ENCODE measurements around the gene DCP1B.
A peak's percentile ranks its signal among the peaks of the same experiment; 100 is the strongest.
"Not testable (repeated sequence)": the region's sequence is repeated elsewhere in the genome, so short reads cannot be mapped to it uniquely, and the experiment has no call there.

Gene DCP1B

GRCh38 chr12:1980282-1980681 is 24.0 kb downstream of the DCP1B start:
- Histone ChIP-seq H3K27ac (no peak overlapping the region), H3K4me3 (no peak overlapping the region)

GRCh38 chr12:1978078-1978862 is 26.0 kb downstream of the DCP1B start:
- no peak overlapping the region for H3K4me3 ChIP-seq

GRCh38 chr12:1977588-1977987 is 26.7 kb downstream of the DCP1B start:
- Histone ChIP-seq H3K4me3 (no peak overlapping the region), H3K27ac (peak overlapping the region in 1 of 21 experiments; percentile 50)

More at GRCh38 chr12:1978078-1978862, 26.0 kb downstream of the DCP1B start:
- peak overlapping the region in 1 of 21 experiments; percentile 27 for H3K27ac ChIP-seq

DNA sequence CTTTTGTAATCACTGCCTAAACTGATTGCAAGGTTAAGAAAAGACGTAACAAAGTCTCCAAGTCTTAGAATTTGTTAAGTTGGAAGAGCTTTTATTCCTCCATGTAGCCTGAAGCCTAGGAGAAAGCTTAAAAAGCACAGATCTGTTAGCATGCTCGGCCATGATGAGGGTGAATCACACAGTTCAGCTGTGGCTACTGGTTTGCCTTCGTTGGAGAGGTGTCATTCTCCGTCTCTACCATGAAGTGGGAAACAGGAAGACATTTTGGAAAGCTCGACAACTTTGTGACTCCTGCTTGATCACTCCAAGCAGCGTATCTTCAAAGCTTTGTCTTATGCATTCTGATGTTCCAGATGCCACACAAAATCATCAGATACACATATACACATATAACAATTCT is 27.1 kb downstream of the DCP1B start:
- peak overlapping the region in 3 of 21 experiments; percentile 9 to 52 (median 50) for H3K27ac ChIP-seq

GRCh38 chr12:1974812-1975211 is 29.4 kb downstream of the DCP1B start:
- no peak overlapping the region for H3K4me3 ChIP-seq
- H3K27ac ChIP-seq: peak overlapping the region in 2 of 21 experiments; percentile 49 to 71

More for the DNA sequence above, 27.1 kb downstream of the DCP1B start:
- no peak overlapping the region for H3K4me3 ChIP-seq

DNA sequence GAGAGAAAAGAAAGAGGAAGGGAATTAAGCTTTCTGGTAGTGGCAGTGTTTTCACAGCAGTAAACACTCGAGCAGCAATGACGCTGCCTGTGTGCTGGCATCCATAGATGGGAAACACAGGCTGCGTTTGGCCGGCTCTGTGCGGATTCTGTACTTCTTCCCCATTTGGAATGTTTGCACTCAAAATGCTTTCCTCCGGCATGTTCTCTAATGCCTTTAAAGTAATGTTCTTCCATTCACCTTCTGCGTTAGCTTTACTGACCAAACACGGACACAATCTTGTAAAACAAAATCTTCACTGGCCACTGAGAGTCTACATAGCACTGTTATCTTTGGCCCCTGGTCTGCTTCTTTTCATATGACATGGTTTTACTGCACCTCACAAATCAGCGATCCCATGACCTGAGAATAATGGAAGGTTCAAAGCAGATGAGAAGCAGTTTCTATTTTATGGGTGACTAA is 31.4 kb downstream of the DCP1B start:
- Histone ChIP-seq H3K4me3 (no peak overlapping the region), H3K27ac (peak overlapping the region in 4 of 21 experiments; percentile 9 to 71 (median 59))

DNA sequence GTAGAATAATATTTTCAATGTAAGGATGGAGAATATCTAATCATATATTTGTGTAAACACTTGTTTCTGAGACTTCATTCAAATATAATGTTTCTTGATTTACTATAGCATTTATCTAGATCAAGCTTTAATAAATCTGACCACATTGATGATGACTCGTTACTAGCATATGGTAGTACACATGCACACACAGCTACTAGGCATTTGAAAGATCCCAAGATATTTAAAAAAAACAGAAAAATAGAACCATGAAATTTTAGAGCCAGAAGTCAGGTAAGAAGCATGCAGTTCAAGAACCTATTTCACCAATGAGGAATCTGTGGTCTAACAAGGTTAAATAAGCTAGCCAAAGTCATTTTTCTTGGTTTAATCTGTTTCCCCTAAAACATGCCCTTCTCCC is 32.0 kb downstream of the DCP1B start:
- Histone ChIP-seq H3K27ac (peak overlapping the region in 4 of 21 experiments; percentile 9 to 71 (median 59)), H3K4me3 (no peak overlapping the region)

DNA sequence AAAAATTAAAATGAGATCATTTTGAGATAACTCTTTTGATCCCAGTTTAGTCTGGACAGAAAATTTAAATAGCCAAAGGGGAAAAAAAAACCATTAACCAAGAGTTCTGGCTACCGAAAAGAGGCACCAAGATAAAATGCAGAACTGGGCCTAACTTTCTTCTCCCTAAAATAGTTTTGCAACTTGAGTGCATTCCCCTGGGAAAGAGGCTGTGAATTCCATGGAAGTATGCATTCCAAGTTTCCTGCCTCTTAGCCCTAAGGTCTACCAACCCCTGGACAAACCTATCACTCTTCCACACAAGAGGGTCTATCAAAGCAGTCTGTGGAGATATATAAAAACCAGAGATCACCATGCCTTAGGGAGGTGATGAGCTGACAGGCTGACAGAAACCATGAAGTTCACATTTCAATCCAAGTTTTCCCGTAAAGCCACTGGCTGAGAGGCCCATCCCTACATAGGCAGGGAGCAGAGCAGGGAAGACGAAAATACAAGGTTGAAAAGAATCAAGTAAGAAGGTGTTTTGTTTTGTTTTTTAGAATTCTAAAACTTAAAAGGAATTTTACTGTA is 33.8 kb downstream of the DCP1B start:
- Histone ChIP-seq H3K27ac (no peak overlapping the region), H3K4me3 (no peak overlapping the region)

DNA sequence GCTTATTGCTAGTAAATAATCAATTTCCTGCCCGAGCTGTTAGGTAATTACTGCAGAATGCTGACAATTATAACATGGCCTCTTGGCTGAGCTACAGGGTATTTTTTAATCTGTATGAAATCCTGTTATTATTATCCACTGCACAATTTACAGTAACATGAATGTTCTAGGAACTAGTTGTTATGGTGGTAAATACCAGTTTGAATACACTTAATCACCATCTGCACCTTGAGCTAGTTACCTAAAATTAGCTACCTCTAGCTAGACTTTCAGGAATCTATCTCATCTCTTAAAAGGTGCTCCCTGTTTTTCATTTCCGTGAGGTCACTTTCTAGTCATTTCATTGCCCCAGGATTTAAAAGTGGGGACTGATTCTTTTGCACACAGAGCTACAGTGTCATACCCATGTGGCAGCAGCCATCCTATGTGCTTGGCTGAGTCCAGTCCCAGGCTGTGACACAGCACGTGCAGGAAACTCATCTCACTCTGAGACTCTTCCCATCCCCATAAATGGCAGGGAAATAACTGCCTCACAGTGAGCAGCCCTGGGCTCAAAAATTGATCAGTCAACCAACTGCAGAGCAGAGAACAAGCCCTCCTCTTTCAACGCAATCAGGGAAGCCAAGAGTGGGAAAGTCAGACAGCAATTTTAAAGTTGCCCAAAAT is 37.6 kb downstream of the DCP1B start:
- Histone ChIP-seq H3K4me3 (no peak overlapping the region), H3K27ac (no peak overlapping the region)

- Histone ChIP-seq H3K27ac (no peak overlapping the region), H3K4me3 (no peak overlapping the region)
Measured at GRCh38 chr12:1965916-1966315, 38.3 kb downstream of the DCP1B start.

DNA sequence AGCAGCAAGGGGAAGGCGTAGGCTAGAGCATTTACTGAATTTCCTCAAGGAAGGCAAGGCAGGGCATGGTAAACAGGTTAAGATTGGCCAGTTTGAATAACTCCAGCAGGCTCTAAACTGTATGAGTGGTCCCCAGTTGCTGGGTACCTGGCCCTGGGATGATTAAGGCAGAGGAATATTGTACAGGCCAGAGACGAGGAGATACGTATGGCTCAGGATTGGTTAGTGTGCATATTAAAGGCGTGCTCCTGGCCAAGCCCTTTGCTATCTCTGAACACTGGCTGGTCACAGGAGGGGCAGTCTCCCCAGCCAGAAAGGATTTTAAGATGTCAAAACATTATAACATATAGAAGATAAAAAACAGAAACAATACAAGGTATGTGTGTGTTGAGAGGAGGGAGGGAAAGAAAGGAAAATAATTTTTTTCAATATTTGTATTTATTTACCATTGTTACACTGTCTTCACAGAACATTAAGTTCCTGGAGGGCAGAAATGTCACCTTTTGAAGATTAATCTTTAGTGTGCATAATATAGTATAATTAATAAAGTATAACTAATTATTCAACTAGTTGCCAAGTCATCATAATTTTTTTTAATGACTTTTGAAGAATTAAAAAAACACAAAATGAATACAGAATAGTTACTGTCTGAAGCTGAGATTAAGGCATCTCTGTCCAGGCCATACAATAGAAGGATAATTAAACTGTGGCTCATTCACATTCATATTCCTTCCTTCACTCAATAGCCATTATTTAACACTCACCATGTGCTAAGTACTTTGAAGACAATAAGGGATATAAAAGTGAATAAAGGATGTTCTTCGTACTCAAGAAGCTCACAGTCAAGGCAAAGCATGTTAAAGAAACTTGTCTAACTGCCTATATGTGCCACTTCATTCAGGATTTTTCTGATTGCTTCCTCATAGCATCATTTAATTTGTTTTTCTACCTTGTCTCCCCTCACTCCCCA is 41.9 kb downstream of the DCP1B start:
- no peak overlapping the region for H3K4me3 ChIP-seq
- no peak overlapping the region for H3K27ac ChIP-seq

- no peak overlapping the region for H3K27ac ChIP-seq
Measured at GRCh38 chr12:1956716-1957115, 47.5 kb downstream of the DCP1B start.

GRCh38 chr12:1949771-1950470 is 54.3 kb downstream of the DCP1B start:
- no peak overlapping the region for H3K4me3 ChIP-seq
- peak overlapping the region in 17 of 21 experiments; percentile 10 to 76 (median 62) for H3K27ac ChIP-seq

More at GRCh38 chr12:1956716-1957115, 47.5 kb downstream of the DCP1B start:
- no peak overlapping the region for H3K4me3 ChIP-seq

DNA sequence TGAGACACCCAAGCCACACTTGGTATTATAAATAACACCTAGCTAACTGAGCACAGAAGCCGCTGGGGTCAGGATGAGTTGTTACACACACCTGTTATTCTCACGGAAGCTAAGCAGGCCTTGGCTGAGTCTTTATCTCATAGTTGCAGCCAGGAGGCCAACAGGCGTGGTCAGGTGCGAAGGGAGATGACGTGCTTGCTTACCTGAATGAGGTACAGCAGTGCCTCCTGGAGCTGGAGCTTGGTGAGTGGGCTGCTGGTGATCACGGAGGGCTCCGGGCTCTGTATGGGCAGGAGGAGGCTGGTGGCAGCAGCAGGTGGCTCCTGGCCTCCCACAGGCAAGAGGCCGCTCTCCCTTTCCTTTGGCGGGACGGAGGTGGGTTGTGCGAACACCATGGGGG is 55.4 kb downstream of the DCP1B start:
- H3K4me3 ChIP-seq: no peak overlapping the region

GRCh38 chr12:1947081-1947480 is 57.2 kb downstream of the DCP1B start:
- no peak overlapping the region for H3K27ac ChIP-seq

More for the DNA sequence above, 55.4 kb downstream of the DCP1B start:
- peak overlapping the region in 12 of 21 experiments; percentile 14 to 76 (median 64) for H3K27ac ChIP-seq

DNA sequence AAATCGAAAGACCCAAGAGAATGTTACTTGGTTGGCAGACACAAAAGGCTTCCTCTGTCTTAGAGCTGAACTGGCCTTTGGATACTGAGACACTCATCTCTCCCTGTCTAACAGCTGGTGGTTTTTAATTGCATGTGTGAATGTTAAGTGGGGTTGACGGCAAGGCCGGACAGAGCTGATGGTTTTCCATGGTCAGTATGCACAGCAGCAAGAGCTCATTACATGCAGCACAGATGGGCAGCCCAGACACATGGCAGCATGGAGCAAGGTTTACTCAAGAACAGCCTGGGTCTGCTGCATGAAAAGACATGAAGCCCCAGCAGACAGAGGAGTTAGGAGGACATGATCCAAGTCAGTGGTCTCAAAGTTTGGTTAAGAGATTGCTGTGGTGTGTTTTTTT is 58.0 kb downstream of the DCP1B start:
- no peak overlapping the region for H3K4me3 ChIP-seq
- no peak overlapping the region for H3K27ac ChIP-seq

More at GRCh38 chr12:1947081-1947480, 57.2 kb downstream of the DCP1B start:
- H3K4me3 ChIP-seq: no peak overlapping the region

GRCh38 chr12:1945502-1945901 is 58.8 kb downstream of the DCP1B start:
- not testable (repeated sequence) for H3K4me3 ChIP-seq, H3K27ac ChIP-seq

DNA sequence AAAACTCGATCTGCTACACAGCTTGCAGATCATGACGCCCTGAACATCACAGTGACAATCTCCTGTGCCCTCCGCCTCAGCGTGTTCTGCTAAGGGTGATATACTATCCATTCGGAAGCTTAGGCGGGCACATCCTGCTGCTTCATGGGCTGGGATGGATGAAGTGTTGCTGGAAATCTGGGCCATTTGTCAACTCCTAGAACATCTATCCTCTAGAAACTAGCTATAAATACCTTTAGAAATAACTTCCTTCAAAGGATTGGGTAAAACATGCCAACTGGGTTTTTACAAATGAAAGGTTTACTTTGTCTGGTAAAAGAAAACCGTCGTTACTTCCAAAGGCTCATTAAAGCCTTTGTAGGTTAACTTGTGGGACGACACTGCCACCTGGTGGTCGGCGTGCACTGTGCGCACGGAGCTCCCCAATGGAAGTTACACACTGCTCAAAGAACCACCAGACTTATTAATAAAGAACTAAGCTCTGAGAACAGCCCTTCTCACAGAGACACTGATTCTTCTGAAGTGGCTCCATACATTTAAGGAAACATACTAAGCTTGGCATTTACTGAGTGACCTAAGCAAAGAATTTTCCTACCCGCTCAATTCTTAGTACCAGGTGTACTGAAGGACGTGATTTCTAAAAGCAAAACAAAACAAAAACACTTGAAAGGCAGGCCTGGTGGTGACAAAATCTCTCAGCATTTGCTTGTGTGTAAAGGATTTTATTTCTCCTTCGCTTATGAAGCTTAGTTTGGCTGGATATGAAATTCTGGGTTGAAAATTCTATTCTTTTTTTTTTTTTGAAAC is 64.3 kb downstream of the DCP1B start:
- no peak overlapping the region for H3K27ac ChIP-seq
- no peak overlapping the region for H3K4me3 ChIP-seq
